Stimulated activated CD8-positive, alpha-beta memory T cell treated with anti-CD3 and anti-CD28 coated beads, Interleukin-4, amount 100 ng/mL, for 48 hours (primary cell): ENCODE data around the gene ALDOC.
A peak's percentile ranks its signal among the peaks of the same experiment; 100 is the strongest.

Experiments
- DNase-seq: peaks from one replicate; pipeline ENCODE4 v3.0.0-alpha.2; 2020

Gene ALDOC

GRCh38 chr17:28551421-28552175 lies 25.1 kb downstream of the ALDOC start:
- DNase-seq: no peak

DNA sequence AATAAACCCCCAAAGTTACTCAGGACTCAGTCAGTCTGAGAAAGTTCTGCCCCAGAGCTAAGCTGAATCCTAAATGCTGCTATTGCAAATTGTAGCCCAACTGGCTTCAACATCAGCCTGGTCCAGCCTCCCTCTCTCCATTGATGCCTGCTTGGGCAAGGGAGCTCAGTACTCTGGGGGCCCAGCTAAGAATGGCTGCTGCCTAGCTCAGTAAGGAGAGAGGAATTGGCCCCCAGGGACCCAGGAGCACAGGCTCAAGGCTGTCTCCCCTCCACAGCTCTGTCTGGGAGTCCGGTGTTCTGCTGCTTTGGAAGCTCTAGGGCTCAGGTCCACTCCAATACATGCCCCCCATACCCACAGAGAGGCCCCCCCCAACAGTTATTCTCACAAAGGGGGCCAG lies 25.8 kb downstream of the ALDOC start:
- DNase-seq: no peak

DNA sequence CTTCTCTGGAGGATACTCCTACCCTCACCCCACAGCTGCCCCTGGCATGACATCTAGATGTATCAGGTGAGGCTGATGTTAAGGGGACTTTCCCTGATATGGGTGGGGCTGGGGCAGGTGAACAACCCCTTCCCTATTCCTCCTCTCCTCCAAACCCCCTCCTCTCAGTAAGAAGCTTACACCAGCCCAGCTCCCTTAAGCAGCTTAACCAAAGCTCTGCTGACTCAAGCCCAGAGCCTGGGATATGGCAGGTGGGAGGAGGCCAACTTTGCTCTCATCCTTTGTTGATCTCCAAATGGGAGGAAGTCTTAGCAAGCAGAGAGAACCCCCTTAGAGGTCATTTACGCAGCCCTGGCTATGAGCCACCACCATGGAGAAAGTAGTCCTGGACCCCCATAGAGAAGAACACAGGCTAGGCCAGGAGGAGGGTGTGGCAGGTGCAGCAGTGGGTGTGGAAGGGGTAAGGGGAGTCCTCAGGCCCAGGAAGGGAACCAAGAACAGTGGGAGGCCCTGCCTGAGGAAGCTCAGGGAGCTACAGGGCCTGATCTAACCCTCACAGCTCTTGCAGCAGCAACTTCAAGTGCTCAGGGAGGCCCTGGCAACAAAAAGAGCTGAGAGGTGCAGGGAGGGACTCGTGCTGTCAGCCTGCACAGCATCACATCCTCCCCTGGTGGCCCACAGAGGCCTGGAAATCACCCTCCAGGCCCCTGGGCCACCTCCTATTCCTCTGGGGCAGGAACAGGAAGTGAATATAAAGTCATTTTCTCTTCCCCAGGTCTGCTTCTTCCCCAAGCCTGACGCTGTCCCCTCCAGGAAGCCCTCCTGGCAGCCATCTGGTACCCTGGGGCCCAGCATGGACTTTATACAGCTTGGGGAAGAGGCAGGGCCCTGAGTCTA lies 27.2 kb downstream of the ALDOC start:
- DNase-seq: peak; percentile 61

GRCh38 chr17:28548417-28549130 lies 28.1 kb downstream of the ALDOC start:
- DNase-seq: no peak

DNA sequence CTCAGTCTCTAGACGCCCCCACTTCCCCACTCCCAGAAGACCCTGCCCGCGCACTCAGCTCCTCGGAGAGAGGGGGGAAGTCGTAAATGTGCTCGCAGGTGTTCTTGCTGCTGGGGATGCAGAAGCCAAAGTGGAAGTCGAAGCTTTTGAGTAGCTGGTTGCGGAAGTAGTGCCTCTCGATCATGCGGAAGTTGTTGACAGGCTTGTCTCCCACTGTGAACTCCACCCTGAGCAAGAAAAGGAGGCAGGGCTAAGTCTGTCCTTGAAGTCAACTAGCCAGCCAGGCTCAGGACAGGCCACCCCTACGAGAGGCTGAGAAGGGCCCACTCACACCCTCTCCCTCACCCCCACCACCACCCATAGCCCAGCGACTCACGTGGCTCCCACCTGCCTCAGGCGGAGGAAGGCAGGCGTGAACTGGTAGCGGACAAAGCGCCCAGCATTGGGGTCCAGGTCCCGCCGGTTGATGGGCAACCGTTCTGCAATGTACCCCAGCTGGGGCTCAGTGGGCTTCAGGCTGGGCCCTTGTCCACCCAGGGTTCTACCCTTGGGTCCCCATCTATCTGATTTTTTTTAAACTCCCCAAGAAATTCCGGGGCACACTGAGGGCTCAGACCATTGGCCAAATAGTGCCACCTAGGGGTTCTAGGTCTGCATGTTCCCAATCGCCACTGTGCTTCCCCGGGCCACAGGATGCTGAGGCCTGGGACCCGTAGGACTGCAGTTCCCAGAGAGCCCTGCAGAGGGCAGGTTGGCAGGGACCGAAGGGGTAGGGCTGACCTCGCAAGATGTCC lies 28.9 kb downstream of the ALDOC start:
- DNase-seq: peak; percentile 93

GRCh38 chr17:28547096-28547622 lies 29.5 kb downstream of the ALDOC start:
- no peak for DNase-seq

DNA sequence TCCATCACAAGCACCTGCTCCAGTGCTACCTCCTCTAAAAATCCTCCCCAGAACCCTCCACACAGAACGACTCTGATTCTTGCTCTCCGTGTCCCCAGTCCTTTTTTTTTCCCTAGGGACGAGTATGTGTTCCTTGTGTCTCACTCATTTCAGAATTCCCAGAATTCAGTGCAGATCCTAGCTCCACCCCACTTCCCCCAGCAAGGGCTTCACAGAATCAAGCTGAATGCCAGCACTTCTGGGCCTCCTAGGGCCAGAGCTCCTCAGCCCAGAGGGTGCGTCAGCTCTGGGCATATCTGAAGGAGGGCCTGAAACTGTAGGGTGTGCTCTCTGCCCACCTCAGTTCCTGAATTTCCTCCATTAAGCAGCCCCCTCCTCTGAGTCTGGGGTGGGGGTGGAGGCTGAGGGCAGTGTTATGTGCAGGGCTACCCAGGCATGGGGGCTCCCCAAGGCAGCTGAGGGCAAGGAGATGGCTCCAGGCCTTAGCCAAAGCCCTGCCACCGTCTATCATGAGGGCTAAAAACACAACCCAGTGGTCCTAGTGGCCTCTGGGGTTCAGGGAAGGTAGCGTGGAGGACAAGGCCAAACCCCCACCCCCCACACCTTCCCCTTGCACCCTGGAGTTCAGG lies 30.8 kb downstream of the ALDOC start:
- DNase-seq: no peak

GRCh38 chr17:28545141-28545503 lies 31.6 kb downstream of the ALDOC start:
- DNase-seq: no peak

GRCh38 chr17:28544402-28545140 lies 32.1 kb downstream of the ALDOC start:
- no peak for DNase-seq

- no peak for DNase-seq
Observed at GRCh38 chr17:28541439-28541838, 35.3 kb downstream of the ALDOC start.

DNA sequence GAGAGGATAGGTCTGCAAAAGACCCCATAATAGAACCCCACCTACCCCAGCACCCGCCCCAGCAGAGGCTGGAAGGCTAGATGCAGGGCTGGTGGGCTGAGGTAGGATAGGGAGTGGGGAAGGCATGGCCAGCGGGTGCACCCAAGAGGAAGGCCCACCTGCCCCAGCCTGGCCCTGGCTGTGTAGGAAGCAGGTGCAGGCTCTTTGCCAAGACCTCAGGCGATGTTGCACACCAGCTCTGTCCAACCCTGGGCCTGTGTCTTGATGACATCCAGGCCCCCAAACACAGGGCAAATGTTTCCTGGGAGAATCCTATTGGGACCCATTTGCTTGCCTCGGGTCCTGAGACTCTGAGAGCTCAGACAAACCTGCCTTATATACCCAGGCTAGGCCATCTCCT lies 36.5 kb downstream of the ALDOC start:
- no peak for DNase-seq

- DNase-seq: no peak
Observed at GRCh38 chr17:28538296-28538895, 38.3 kb downstream of the ALDOC start.

GRCh38 chr17:28537219-28537610 lies 39.5 kb downstream of the ALDOC start:
- DNase-seq: no peak

GRCh38 chr17:28536532-28537218 lies 40.0 kb downstream of the ALDOC start:
- DNase-seq: no peak

GRCh38 chr17:28534740-28535375 lies 41.8 kb downstream of the ALDOC start:
- no peak for DNase-seq

DNA sequence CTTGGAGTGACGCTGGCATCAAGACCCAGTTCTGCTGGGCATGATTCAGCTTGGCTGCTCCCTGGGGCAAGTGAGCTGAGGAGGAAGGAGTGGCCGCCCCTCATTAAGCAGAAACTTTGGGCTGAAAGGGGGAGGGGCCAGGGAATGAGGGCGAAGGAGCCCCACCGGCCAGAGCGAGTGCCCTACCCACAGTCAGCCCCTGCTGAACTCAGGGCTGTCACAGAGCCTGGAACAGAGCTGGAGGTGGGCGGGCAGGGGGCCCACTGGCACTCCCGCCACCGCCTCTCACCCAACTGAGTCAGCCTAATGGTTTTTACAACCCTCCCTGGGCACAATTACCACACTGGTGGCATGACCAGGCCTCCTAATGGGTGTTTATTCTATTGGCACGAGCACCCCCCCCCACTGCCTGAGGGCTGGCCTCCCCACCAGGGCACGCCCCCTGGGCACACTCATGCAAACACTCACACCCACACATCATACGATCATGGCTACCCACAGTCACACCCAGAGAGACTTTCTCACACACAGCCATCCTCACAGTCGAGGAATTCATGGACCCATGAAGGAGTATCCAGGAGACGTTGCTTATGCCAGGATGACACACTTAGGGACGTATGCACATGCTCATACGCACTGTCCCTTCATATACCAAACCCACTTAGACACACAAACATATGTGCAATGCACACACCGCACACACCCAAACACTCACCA lies 43.4 kb downstream of the ALDOC start:
- DNase-seq: no peak

DNA sequence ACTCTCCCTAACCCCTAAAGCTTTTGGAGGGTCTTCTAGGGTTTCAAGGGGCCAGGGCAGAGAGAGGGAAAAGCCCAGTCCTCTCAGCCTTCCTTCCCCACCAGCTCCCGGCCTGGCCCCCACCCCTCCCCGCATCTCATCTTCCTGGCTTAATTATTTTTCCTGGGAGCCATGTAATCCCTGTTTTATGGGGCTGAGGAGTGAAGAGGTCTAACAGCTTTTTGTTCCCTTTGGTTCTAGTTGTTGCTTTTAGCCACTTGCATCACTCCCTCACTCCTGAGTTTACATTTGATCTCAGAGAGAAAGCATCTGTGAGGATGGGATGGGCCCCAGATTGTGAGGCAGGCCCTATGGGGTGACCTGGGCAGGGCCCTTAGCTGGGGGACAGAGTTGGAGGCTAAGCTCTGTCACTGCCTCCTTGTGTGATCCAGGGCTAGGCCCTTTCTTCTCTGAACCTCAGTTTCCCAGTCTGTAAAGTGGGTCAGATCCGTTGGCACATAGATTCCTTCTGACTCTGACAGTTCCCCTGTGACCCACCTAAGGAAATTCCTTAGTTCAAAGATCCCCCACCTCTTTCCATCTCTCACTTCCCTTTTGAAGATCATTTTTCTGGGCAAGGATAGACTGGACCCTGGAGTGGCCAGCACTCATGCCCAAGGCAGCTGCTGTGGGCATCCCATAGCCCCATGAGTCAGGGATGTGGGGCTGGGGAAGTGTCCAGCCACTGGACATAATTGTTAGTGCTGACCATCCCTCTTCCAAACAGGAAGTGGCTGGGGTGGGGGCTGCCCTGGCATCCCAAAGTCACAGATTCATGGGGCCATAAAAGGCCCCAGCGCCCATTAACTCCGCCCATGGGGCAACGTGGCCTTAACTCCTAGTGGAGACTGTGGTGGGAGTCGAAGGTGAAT lies 44.4 kb downstream of the ALDOC start:
- no peak for DNase-seq

DNA sequence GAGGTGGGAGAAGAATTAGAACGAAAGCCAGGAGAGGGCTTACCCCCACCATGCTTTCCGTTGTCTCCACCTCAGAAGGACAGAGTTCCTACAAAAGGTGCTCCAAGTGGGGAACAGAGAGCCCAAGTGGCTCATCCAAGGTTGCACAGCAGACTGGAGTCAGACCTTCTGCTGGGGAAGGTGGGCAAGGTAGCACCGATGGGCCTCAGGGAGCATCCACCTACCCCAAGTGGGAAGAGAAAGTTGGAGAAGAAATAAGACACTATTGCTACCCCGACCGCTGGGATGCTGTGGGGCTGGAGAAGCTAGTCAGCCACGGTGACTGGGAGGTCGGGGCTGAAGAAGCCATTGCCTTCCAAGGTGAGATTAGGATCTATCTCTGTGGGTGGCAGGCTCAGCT lies 45.8 kb downstream of the ALDOC start:
- no peak for DNase-seq
